LNCaP clone FGC (cell line): ENCODE data around the gene TNFSF15.

Source experiments
- DNase-seq: peaks from one replicate; pipeline ENCODE4 v3.0.0-alpha.2; 2011; ENCODE audit warnings: low read depth
- H3K4me3 ChIP-seq: 2 replicates; pipeline ENCODE4 v1.5.1; 2011; ENCODE audit warnings: mild to moderate bottlenecking, low read depth, low read length, control low read depth
- TF ChIP-seq, protein P1 (sequence below): IDR thresholded peaks from 2 replicates; pipeline ENCODE4 v1.5.1; 2012; ENCODE audit warnings: mild to moderate bottlenecking; ENCODE audit not compliant: control insufficient read depth, insufficient read depth; ENCODE audit errors: extremely low read depth

TNFSF15 gene

GRCh38 chr9:114850871-114851270 is 45.0 kb upstream of the TNFSF15 start:
- no peak overlapping the region for H3K4me3 ChIP-seq
- no peak for DNase-seq
- TF ChIP-seq, protein P1, sequence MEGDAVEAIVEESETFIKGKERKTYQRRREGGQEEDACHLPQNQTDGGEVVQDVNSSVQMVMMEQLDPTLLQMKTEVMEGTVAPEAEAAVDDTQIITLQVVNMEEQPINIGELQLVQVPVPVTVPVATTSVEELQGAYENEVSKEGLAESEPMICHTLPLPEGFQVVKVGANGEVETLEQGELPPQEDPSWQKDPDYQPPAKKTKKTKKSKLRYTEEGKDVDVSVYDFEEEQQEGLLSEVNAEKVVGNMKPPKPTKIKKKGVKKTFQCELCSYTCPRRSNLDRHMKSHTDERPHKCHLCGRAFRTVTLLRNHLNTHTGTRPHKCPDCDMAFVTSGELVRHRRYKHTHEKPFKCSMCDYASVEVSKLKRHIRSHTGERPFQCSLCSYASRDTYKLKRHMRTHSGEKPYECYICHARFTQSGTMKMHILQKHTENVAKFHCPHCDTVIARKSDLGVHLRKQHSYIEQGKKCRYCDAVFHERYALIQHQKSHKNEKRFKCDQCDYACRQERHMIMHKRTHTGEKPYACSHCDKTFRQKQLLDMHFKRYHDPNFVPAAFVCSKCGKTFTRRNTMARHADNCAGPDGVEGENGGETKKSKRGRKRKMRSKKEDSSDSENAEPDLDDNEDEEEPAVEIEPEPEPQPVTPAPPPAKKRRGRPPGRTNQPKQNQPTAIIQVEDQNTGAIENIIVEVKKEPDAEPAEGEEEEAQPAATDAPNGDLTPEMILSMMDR = no peak

DNA sequence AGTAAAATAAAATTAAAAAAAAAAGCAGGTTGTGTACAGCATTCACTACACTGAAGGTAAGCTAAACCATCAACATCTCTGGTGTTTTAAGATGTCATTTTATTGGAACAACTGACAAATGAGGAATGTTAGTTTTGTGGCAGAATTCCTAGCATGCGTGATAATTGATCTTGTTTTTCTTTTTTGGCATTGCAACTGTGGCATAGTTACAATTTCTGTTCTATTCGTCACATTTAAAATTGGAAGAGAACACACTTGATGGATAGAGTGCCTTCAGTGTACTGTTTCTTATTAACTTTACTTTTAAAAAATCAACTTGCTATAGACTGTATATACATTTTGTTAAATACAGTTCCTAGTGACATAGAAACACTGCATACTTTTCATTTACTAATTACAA is 43.6 kb upstream of the TNFSF15 start:
- no peak overlapping the region for H3K4me3 ChIP-seq
- no peak for DNase-seq
- TF ChIP-seq, protein P1 = no peak

DNA sequence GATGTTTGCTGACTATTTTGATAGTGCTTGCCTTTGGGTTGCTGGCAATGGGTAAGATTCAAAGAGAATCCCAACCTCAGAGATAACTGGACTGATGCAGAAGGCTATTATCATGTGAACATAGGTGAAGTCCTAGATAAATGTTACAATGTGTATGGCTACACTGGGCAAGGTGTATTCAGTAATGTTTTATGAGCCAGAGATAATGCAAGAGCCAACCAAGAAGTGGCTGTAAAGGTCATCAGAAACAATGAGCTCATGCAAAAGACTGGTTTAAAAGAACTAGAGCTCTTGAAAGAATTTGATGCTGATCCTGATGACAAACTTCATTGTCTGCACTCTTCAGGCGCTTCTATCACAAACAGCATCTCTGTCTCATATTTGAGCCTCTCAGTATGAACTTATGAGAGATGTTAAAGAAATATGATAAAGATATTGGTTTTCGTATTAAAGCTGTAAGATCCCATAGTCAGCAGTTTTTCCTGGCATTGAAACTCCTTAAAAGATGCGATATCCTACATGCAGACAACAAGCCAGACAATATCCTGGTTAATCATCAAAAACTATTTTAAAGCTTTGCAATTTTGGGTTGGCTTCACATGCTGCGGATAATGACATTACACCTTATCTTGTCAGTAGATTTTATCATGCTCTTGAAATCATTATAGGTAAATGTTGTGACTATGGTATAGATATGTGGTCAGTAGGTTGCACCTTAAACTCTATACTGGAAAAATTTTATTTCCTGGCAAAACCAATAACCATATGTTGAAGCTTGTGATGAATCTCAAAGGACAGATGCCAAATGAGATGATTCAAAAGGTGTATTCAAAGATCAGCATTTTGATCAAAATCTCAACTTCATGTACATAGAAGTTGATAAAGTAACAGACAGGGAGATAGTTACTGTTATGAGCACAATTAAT is 41.9 kb upstream of the TNFSF15 start:
- TF ChIP-seq, protein P1 = no peak
- H3K4me3 ChIP-seq = no peak overlapping the region
- no peak for DNase-seq

- no peak overlapping the region for H3K4me3 ChIP-seq
- DNase-seq = no peak
- TF ChIP-seq, protein P1 = no peak
Observed at GRCh38 chr9:114845373-114845772, 39.5 kb upstream of the TNFSF15 start.

- TF ChIP-seq, protein P1 = no peak
- no peak overlapping the region for H3K4me3 ChIP-seq
- no peak for DNase-seq
Observed at GRCh38 chr9:114844766-114845165, 38.9 kb upstream of the TNFSF15 start.

DNA sequence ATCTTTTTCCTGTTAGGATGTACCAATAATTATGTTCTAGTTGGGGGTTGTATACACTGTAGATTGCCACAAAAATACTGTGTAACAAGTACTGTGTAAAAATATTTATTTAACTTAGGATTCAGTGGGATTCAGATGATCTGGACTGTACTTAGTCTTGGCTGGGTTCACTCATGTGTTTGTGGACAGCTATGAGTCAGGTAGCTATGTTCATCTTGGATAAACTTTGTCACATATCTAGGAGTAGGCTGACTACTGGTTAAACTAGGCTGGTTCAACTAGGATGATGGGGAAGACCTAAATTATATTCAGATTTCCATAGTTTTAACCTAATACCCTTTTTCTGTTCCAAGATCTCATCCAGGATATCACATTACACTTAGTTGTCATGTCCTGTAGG is 32.1 kb upstream of the TNFSF15 start:
- TF ChIP-seq, protein P1 = no peak
- DNase-seq = no peak
- H3K4me3 ChIP-seq = no peak overlapping the region

GRCh38 chr9:114836769-114837168 is 30.9 kb upstream of the TNFSF15 start:
- DNase-seq = no peak
- TF ChIP-seq, protein P1 = no peak
- no peak overlapping the region for H3K4me3 ChIP-seq
